ENCODE data around the gene EXOG. TPM values are rescaled to one million over a fixed set of nuclear protein-coding genes. Genes with fewer than 3 reads are reported as not detected.

Gene EXOG
- total RNA-seq, 2 donors from 2014 or later, result 10.5 to 13.5 TPM

DNA sequence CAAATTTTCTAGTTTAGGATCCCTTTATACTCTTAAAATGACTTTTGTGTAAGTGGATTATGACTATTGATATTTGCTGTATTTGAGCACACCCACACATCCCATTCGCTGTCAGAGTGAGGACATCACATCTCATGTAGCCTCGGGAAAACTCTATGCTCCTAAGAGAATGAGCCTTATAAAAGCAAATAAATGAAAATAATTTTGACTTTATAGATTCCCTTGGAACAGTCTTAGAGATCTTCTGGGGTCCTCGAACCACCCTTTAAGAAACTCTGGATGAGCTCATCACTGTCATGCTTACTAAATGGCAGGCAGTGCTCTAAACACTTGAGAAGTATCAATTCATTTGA is 16.1 kb upstream of the EXOG start:
- Histone ChIP-seq H3K9me3 (no peaks in the 10 kb centered on the region), H3K4me3 (no peak overlapping the region), H3K36me3 (replicated peaks in 1 of 2; ENCODE audit: insufficient read depth in 1 of 2, low read depth in 2 of 2) (peaks cover 3 to 21% of the 10 kb centered on the region in 2 donors), H3K27me3 (no peaks in the 10 kb centered on the region), H3K4me1 (no peaks in the 10 kb centered on the region), H3K27ac (no peak overlapping the region)
- 51 to 54% methylated on average over 3 of the region's 3 CpGs for WGBS, 2 donors
- DNase-seq (no peak), ATAC-seq (no peak)
- intact Hi-C loops (cut with DNase I), result no loop called here
- TF ChIP-seq POLR2A (IDR thresholded peaks at IDR 0.05), result no peak
- TF ChIP-seq, protein P1, sequence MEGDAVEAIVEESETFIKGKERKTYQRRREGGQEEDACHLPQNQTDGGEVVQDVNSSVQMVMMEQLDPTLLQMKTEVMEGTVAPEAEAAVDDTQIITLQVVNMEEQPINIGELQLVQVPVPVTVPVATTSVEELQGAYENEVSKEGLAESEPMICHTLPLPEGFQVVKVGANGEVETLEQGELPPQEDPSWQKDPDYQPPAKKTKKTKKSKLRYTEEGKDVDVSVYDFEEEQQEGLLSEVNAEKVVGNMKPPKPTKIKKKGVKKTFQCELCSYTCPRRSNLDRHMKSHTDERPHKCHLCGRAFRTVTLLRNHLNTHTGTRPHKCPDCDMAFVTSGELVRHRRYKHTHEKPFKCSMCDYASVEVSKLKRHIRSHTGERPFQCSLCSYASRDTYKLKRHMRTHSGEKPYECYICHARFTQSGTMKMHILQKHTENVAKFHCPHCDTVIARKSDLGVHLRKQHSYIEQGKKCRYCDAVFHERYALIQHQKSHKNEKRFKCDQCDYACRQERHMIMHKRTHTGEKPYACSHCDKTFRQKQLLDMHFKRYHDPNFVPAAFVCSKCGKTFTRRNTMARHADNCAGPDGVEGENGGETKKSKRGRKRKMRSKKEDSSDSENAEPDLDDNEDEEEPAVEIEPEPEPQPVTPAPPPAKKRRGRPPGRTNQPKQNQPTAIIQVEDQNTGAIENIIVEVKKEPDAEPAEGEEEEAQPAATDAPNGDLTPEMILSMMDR (IDR thresholded peaks at IDR 0.05), result no peak

DNA sequence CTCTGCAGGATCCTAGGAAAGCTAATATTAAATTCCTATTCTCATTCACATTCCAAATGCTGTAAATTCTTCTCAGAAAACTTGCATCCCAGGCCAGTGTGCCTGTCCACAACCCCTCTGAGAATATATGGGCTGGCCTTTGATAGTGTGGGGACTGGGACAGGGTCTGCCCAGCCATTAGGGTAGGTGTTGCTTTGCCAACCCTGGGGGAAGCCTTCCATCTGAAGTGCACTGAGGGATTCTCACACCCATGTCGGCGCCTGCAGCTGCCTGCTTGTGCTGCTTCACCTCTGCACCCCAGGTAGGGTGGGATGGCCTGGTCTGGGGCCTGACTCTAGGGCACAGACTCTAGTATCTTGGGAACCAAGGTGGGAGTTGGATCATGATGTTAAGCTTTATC is 15.2 kb upstream of the EXOG start:
- H3K27me3 ChIP-seq, result no peaks in the 10 kb centered on the region
- ATAC-seq, result no peak
- H3K36me3 ChIP-seq (replicated peaks in 1 of 2; ENCODE audit: insufficient read depth in 1 of 2, low read depth in 2 of 2), result peaks cover 3 to 21% of the 10 kb centered on the region in 2 donors
- H3K9me3 ChIP-seq, result no peaks in the 10 kb centered on the region
- 95% methylated on average over 2 of the region's 2 CpGs; no CpG with 5 or more reads in 1 of the 2 donors for WGBS, 2 donors
- H3K27ac ChIP-seq, result no peak overlapping the region
- intact Hi-C loops (cut with DNase I), result no loop called here
- no peak for TF ChIP-seq POLR2A (IDR thresholded peaks at IDR 0.05)
- TF ChIP-seq, protein P1 (IDR thresholded peaks at IDR 0.05), result no peak
- H3K4me1 ChIP-seq, result no peaks in the 10 kb centered on the region
- H3K4me3 ChIP-seq, result no peak overlapping the region
- no peak for DNase-seq

DNA sequence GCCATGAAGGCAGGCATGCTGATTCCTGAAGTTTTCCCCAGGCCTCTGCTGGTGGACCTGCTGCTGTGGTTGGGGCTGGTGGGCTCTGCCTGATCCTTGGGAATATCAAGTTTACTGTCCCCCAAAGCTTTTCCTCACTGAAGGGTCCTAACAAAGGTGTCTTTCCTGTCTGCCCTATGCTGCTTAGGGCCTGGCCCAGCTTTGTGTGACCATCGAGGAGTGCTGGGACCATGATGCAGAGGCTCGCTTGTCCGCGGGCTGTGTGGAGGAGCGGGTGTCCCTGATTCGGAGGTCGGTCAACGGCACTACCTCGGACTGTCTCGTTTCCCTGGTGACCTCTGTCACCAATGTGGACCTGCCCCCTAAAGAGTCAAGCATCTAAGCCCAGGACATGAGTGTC is 13.2 kb upstream of the EXOG start:
- 81 to 87% methylated on average over 9 to 10 of the region's 10 CpGs for WGBS, 2 donors
- H3K27me3 ChIP-seq, result no peaks in the 10 kb centered on the region
- DNase-seq (no peak), ATAC-seq (no peak)
- no peak overlapping the region for H3K27ac ChIP-seq
- H3K4me1 ChIP-seq, result no peaks in the 10 kb centered on the region
- no peaks in the 10 kb centered on the region for H3K9me3 ChIP-seq
- peaks cover 3 to 21% of the 10 kb centered on the region in 2 donors for H3K36me3 ChIP-seq (replicated peaks in 1 of 2; ENCODE audit: insufficient read depth in 1 of 2, low read depth in 2 of 2)
- TF ChIP-seq, protein P1 (IDR thresholded peaks at IDR 0.05), result no peak
- intact Hi-C loops (cut with DNase I), result no loop called here
- H3K4me3 ChIP-seq, result no peak overlapping the region

DNA sequence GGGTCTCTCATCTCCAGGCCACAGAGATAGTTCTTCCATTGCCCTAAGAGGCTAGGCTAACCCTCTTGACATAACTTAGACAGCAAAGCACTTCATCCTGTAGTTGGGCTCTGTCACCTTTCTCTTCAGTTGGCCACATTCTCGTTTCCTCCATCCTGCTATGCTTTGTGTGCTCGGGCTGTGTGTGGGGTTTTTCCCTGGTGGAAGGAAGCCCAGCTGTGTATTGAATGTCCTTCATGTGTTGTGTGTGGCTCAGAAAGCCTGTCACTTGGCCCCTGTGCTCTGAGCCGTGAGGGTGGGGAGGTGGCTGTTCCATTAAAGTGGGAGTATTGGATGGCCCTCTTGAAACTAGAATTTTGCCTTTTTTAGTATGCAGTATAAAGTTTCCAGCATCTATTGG is 8.8 kb upstream of the EXOG start:
- H3K27me3 ChIP-seq, result no peaks in the 10 kb centered on the region
- H3K9me3 ChIP-seq, result no peaks in the 10 kb centered on the region
- TF ChIP-seq, protein P1 (IDR thresholded peaks at IDR 0.05), result no peak
- TF ChIP-seq POLR2A (IDR thresholded peaks at IDR 0.05), result no peak
- intact Hi-C loops (cut with DNase I), result no loop called here
- no peak overlapping the region for H3K4me3 ChIP-seq
- no peak overlapping the region for H3K27ac ChIP-seq
- H3K4me1 ChIP-seq, result peaks cover 5% of the 10 kb centered on the region
- DNase-seq, result no peak
- H3K36me3 ChIP-seq (replicated peaks in 1 of 2; ENCODE audit: insufficient read depth in 1 of 2, low read depth in 2 of 2), result peaks cover 3 to 11% of the 10 kb centered on the region in 2 donors
- no peak for ATAC-seq
- 56 to 74% methylated on average over 3 of the region's 3 CpGs for WGBS, 2 donors

DNA sequence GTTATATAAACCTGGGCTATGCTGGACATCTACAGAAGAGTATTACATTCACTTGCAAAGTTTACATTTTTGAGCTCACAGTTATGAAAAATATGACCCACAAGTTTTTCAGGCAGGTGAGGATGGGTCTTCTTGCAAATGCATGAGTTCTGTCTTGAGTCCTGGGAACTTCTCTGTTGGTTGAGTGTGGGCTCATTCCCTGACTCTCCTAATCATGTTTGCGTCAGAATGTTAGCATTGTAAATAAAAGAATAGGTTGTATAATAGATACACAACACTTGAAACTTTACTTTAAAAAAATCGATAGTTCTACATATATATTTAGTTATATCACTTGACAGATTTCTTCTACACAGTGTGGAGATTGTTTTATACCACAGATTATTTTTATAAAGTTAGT is 7.2 kb upstream of the EXOG start:
- no peak overlapping the region for H3K4me3 ChIP-seq
- DNase-seq (no peak), ATAC-seq (no peak)
- no peaks in the 10 kb centered on the region for H3K9me3 ChIP-seq
- peaks cover 5% of the 10 kb centered on the region for H3K4me1 ChIP-seq
- no peak for TF ChIP-seq POLR2A (IDR thresholded peaks at IDR 0.05)
- TF ChIP-seq, protein P1 (IDR thresholded peaks at IDR 0.05), result no peak
- H3K36me3 ChIP-seq (replicated peaks in 1 of 2; ENCODE audit: insufficient read depth in 1 of 2, low read depth in 2 of 2), result no peaks in the 10 kb centered on the region
- intact Hi-C loops (cut with DNase I), result no loop called here
- WGBS, 2 donors, result 38 to 43% methylated on average over 2 of the region's 2 CpGs
- H3K27me3 ChIP-seq, result no peaks in the 10 kb centered on the region
- H3K27ac ChIP-seq, result no peak overlapping the region
